Endothelial cell (in vitro differentiated cells): ENCODE measurements around the gene ZSWIM8. TPM values are rescaled to one million over a fixed set of nuclear protein-coding genes. Genes with fewer than 3 reads are reported as not detected.

Experiments
- DNase-seq: peaks from one replicate; pipeline ENCODE4 v3.0.0; 2021; ENCODE audit warnings: low spot score
- H3K27ac Mint-ChIP-seq: one replicate; pipeline ENCODE4 v1.8.0; 2021; ENCODE audit warnings: mixed read lengths, inconsistent platforms; ENCODE audit not compliant: unreplicated experiment
- H3K27me3 Mint-ChIP-seq: one replicate; pipeline ENCODE4 v1.8.0; 2021; ENCODE audit warnings: mild to moderate bottlenecking, moderate library complexity, mixed read lengths, inconsistent platforms; ENCODE audit not compliant: unreplicated experiment
- H3K36me3 Mint-ChIP-seq: one replicate; pipeline ENCODE4 v1.8.0; 2021; ENCODE audit warnings: mild to moderate bottlenecking, low read depth, mixed read lengths, inconsistent platforms; ENCODE audit not compliant: unreplicated experiment
- H3K4me1 Mint-ChIP-seq: one replicate; pipeline ENCODE4 v1.8.0; 2021; ENCODE audit warnings: mild to moderate bottlenecking, mixed read lengths, inconsistent platforms; ENCODE audit not compliant: unreplicated experiment
- H3K4me3 Mint-ChIP-seq: one replicate; pipeline ENCODE4 v1.8.0; 2021; ENCODE audit warnings: mild to moderate bottlenecking, mixed read lengths, inconsistent platforms; ENCODE audit not compliant: unreplicated experiment
- H3K9me3 Mint-ChIP-seq: one replicate; pipeline ENCODE4 v1.8.0; 2021; ENCODE audit warnings: mixed read lengths, inconsistent platforms; ENCODE audit not compliant: unreplicated experiment
- total RNA-seq: library from RNA; stranded (reverse); fragmentation: NEBNext Ultra II Directional; extraction: Animal tissue kit (Norgen Biotek cat#: 25700); gene quantifications from one replicate; pipeline ENCODE4 v1.2.1, GENCODE V29; 2021; ENCODE audit not compliant: unreplicated experiment
- TF ChIP-seq, protein P1 (sequence below): fragments of 200-600 bp; sonication (generic); IDR thresholded peaks from one replicate; pipeline ENCODE4 v1.5.0; 2021; ENCODE audit warnings: antibody characterized with exemption; ENCODE audit not compliant: unreplicated experiment

The ZSWIM8 gene
- total RNA-seq, 1 donor from 2014 or later = 176 TPM

DNA sequence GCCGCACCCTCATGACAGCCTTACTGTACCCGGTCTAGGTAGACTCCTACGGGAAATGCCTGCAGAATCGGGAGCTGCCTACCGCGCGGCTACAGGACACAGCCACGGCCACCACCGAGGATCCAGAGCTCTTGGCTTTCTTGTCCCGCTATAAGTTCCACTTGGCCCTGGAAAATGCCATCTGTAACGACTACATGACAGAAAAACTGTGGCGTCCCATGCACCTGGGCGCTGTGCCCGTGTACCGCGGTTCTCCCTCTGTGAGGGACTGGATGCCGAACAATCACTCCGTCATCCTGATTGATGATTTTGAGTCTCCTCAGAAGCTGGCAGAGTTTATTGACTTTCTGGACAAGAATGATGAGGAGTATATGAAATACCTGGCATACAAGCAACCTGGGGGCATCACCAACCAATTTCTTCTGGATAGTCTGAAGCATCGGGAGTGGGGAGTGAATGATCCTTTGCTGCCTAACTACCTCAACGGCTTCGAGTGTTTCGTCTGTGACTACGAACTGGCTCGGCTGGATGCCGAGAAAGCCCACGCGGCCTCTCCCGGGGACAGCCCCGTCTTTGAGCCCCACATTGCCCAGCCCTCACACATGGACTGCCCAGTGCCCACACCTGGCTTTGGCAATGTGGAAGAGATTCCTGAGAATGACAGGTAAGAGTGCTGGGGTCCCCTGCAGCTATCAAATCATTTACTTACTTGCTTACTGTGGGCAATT lies 12.1 kb upstream of the ZSWIM8 start:
- H3K9me3 Mint-ChIP-seq = no peaks in the 10 kb centered on the region
- TF ChIP-seq, protein P1, sequence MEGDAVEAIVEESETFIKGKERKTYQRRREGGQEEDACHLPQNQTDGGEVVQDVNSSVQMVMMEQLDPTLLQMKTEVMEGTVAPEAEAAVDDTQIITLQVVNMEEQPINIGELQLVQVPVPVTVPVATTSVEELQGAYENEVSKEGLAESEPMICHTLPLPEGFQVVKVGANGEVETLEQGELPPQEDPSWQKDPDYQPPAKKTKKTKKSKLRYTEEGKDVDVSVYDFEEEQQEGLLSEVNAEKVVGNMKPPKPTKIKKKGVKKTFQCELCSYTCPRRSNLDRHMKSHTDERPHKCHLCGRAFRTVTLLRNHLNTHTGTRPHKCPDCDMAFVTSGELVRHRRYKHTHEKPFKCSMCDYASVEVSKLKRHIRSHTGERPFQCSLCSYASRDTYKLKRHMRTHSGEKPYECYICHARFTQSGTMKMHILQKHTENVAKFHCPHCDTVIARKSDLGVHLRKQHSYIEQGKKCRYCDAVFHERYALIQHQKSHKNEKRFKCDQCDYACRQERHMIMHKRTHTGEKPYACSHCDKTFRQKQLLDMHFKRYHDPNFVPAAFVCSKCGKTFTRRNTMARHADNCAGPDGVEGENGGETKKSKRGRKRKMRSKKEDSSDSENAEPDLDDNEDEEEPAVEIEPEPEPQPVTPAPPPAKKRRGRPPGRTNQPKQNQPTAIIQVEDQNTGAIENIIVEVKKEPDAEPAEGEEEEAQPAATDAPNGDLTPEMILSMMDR = no peak
- H3K27me3 Mint-ChIP-seq = peaks cover 21% of the 10 kb centered on the region
- peaks cover 57% of the 10 kb centered on the region for H3K36me3 Mint-ChIP-seq
- DNase-seq = no peak
- peak overlapping the region; percentile 97 for H3K4me3 Mint-ChIP-seq
- H3K27ac Mint-ChIP-seq = peak overlapping the region; percentile 83
- peaks cover 41% of the 10 kb centered on the region for H3K4me1 Mint-ChIP-seq

DNA sequence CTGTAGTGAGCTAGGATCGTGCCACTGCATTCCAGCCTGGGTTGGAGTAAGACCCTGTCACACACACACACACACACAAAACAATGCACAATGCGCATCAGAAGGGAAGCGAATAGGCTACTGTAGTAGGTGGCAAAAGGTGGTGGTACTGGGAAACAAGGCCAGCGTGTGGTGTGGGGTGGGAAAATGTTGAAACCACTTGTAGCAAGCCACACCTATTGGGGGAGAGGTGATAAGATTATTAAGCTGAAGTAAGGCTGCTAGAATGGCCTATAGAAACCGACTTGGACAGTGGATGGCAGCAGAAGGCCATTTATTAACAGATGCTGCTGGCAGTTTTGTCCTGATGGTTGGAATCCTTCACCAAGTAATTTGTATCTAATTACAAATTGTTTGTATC lies 10.8 kb upstream of the ZSWIM8 start:
- H3K27ac Mint-ChIP-seq = peak overlapping the region; percentile 3
- DNase-seq = no peak
- TF ChIP-seq, protein P1 = no peak
- H3K36me3 Mint-ChIP-seq = peaks cover 45% of the 10 kb centered on the region
- peaks cover 12% of the 10 kb centered on the region for H3K27me3 Mint-ChIP-seq
- no peaks in the 10 kb centered on the region for H3K9me3 Mint-ChIP-seq
- H3K4me3 Mint-ChIP-seq = peak overlapping the region; percentile 78
- H3K4me1 Mint-ChIP-seq = peaks cover 42% of the 10 kb centered on the region

DNA sequence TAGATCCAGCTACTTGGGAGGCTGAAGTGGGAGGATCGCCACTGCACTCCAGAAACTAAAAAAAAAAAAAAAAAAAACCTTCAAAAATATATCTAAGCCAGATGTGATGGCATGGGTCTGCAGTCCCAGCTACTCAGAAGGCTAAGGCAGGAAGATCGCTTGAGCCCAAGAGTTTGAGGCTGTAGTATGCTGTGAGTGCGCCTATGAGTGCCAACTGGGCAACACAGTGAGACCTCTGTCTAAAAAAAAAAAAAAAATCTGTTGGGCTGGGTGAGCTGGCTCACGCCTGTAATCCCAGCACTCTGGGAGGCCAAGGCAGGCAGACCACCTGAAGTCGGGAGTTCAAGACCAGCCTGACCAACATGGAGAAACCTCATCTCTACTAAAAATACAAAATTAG lies 6.4 kb upstream of the ZSWIM8 start:
- peaks cover 6% of the 10 kb centered on the region for H3K27me3 Mint-ChIP-seq
- H3K4me1 Mint-ChIP-seq = peaks cover 42% of the 10 kb centered on the region
- no peak overlapping the region for H3K4me3 Mint-ChIP-seq
- TF ChIP-seq, protein P1 = no peak
- no peaks in the 10 kb centered on the region for H3K9me3 Mint-ChIP-seq
- H3K27ac Mint-ChIP-seq = no peak overlapping the region
- H3K36me3 Mint-ChIP-seq = peaks cover 34% of the 10 kb centered on the region
- DNase-seq = no peak

- Mint-ChIP-seq H3K9me3 (no peaks in the 10 kb centered on the region), H3K4me1 (peaks cover 36% of the 10 kb centered on the region), H3K36me3 (peaks cover 27% of the 10 kb centered on the region), H3K27ac (peak overlapping the region; percentile 7), H3K27me3 (peaks cover 6% of the 10 kb centered on the region), H3K4me3 (peak overlapping the region; percentile 66)
- DNase-seq = no peak
- TF ChIP-seq, protein P1 = no peak
Observed at GRCh38 chr10:73779539-73780197, 5.7 kb upstream of the ZSWIM8 start.

- Mint-ChIP-seq H3K27ac (peak overlapping the region; percentile 45), H3K36me3 (peaks cover 24% of the 10 kb centered on the region), H3K9me3 (no peaks in the 10 kb centered on the region), H3K4me3 (peak overlapping the region; percentile 99), H3K4me1 (peaks cover 30% of the 10 kb centered on the region), H3K27me3 (peaks cover 6% of the 10 kb centered on the region)
- DNase-seq = no peak
- TF ChIP-seq, protein P1 = no peak
Observed at GRCh38 chr10:73780301-73780700, 5.1 kb upstream of the ZSWIM8 start.
